ENCODE data around the gene SHISA6.

SHISA6 gene

DNA sequence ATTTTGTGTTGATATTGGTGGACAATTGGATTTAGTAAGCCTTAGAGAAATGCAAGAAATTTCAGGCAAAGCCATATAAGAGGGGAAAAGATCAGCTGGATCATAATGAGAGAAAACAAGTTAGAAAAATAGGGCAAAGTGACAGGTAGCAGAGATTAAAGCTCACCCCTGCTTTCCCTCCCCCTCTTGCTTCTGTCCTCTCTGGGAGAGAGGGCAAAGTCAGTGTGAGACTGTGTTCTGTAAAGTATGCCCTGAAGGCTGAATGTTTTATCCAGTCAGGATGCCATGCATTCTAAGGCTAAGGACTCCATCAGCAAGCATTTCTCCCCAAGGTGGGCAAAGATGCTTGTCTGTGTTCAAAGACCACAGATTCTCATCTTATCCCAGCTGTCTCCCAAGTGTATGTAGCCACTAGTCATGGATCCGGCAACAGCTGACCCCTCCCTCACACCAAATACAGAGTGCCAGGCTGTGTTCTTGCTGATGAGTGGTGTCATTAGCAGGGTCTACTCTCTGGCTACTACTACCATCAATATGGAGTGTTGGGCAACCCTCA is 221.1 kb downstream of the SHISA6 start:
- no peak for DNase-seq

DNA sequence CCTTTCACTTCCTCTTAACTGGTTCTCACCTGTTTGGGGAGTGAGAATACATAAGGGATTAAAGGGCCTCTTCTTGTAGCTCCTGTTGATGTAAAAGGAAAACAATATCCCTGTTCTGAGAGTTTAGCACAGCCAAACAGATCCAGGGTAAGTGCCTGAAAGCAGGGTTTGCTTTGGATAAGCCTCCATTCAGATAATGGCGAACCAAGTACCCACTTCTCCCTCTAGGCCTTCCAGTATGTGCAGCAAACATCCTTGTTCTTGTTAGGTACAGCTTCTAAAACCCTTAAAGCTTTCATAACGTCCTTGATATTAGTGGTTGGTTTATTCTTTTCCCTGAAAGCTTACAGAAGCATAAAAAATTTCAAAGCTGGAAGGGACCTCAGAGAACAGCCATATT is 226.6 kb downstream of the SHISA6 start:
- DNase-seq = no peak

DNA sequence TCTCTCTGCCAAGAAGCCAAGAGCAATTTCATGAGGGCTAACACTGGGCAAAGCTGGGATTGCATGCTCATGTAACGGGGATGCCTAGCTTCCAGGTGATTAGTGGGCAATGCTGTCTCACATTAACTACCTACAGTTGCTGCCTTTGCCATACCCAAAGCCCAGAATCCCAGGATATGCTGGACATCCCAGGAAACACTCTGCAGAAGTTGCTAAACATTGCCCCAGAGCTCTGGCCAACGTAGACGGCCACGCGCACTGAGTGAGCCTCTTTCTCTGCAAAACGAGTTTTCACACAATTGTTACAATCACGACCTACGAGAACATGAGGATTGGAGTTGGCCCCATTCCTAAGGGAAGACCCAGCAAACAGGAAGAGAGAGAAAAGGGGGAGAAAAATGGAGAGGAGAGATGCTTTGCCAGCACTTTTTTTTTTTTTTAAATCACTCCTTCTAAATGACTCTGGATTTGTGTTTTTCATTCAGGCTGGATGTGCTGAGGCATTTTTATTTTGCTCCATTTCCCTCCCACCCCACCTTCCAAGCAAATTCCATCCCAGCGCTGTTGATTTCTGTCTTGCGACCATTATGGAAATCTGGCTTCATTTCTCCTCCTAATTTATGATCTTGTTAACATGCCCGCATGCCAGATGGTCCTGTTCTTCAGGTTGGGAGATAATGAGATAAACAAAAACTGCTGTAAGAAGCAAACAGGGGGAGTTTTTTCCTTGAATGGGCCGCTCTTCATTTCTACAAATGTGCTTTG is 244.5 kb downstream of the SHISA6 start:
- DNase-seq = peak in 1 of 2 experiments; percentile 3

GRCh38 chr17:11486101-11486867 is 245.3 kb downstream of the SHISA6 start:
- no peak for DNase-seq

GRCh38 chr17:11486868-11487310 is 245.9 kb downstream of the SHISA6 start:
- DNase-seq = no peak

- no peak for DNase-seq
Measured at GRCh38 chr17:11487469-11487868, 246.5 kb downstream of the SHISA6 start.

- DNase-seq = no peak
Measured at GRCh38 chr17:11488407-11488806, 247.4 kb downstream of the SHISA6 start.

GRCh38 chr17:11490171-11490755 is 249.2 kb downstream of the SHISA6 start:
- no peak for DNase-seq

DNA sequence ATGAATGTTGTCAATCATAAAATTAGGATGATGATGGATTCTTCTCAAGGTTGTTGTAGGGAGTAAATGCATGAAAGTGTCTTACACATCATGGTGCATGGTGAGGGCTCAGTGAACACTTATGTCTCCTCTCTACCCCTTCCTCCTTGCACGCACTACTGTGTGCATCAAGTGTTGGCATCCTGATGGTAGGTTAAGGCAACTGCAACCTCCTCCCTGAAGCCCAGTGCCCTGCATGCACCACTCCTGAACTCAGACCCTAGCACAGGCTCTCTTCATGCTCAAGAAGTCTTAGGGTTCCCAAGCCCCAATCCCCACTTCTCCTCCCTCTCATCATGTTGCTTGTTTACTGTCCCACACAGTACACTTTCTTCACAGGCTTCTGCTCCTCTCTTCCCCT is 251.5 kb downstream of the SHISA6 start:
- no peak for DNase-seq

DNA sequence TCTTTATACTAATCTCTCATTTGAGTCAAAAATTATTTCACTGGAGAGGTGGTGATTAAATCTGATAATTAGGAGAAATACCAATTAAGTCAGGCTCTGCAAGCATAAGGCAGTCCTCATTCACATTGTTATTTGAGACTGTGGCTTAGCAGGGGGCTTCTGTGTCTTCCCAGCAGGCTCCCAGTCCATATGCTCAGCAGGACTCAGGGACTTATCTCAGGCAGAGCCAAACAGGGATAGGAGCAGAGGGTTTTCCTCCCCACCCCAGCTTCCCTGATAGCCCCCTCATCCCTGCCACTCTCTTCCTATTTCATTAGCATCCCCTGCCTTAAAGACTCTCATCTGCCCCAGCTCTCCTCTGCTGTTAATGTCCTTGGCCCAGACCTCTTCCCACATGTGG is 252.9 kb downstream of the SHISA6 start:
- DNase-seq = peak; percentile 15 to 28

- DNase-seq = no peak
Measured at GRCh38 chr17:11495613-11496012, 254.6 kb downstream of the SHISA6 start.

GRCh38 chr17:11499881-11500280 is 258.9 kb downstream of the SHISA6 start:
- DNase-seq = no peak

- no peak for DNase-seq
Measured at GRCh38 chr17:11503308-11504035, 262.5 kb downstream of the SHISA6 start.

DNA sequence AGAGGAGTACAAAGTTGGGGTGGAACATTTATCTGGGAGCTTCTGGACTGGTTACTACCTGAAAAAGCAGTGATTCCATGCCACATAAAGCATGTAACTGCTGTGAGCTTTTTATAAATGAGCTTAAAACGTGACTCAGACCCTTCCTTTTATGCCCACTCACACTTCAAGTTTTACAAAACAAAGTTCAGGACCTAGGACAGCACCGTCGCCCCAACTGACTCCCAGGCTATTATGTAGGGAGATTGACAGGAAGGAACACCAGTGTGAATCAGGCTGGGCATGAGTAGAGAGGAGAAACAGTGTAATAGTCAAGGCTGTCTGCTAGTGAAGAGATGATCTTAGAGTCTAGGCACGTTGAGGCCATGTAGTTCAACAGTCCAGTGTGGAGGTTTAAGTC is 265.6 kb downstream of the SHISA6 start:
- no peak for DNase-seq

DNA sequence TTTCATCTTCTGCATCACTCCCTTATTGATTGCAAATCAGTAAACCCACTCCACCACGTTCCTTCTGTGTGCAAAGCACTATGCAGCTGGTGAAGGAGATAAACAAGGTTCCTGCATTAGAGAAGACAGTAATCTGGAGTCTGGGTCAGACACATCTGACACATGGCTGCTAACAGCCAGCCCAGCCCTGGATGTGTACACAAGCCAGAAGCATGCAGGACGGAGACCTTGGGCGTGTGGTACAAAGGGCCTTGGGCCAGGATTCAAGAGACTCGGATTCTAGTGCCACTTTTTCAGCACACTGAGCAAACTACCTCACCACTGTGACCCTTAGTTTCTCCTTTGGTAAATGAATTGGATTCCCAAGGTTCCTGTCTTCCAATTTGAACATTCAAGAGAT is 270.7 kb downstream of the SHISA6 start:
- no peak for DNase-seq

DNA sequence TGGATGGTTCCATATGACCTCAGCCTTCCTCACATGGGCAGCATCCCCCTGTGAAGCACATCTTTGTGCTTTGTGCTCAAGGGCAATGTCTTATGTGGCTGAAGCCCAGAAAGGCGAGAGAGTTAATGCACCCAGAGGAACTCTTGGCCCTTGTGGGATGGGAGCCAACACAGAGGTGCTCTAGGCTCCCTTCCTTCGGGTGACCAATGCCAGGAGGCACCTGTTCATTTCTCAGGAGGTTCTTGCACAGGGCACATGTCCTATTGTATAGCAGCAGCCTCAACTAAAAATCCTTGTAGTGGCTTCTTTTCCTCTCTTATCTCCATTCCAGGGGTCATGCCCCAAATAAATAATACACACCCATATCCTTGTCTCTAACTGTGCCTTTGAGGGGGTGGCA is 273.6 kb downstream of the SHISA6 start:
- no peak for DNase-seq

- DNase-seq = no peak
Measured at GRCh38 chr17:11514981-11515680, 274.1 kb downstream of the SHISA6 start.

GRCh38 chr17:11515901-11516300 is 274.9 kb downstream of the SHISA6 start:
- DNase-seq = no peak

DNA sequence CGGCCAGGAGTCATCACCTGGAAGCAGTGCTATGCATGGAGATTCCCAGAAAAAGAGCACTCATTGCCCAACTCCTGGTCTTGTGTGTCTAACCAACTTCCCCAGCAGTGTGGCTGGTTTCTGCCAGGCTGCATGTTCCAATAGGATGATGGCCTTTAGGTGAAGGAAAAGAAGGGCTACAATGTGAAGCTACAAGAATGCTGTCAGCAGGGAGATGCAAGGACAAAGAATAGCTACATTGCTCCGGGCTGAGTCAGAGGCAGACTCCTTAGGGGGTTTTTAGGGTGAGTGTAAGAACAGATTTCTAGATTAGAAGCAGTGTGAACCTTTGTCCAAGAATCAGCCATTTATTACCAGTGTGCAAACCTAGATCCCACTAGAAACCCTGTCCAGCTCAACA is 294.2 kb downstream of the SHISA6 start:
- DNase-seq = no peak

DNA sequence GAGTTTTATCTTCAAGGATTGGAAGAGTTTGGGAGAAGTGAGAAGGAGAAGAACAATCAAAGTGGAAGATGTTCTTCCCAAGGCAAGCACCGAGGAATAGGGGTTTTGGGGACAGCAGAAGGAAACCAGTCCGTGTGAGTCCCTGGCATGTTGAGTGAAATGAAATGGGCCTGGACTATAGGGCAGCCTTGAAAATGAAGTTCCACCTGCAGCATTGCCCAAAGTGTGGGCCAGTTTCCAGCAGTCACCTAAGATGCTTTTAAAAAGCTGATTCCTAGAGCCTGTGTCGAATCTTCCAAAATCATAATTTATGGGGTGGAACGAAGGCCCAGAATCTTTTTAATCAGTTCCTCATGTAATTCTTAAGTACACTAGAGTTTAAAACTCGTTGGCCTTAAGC is 297.4 kb downstream of the SHISA6 start:
- DNase-seq = no peak

DNA sequence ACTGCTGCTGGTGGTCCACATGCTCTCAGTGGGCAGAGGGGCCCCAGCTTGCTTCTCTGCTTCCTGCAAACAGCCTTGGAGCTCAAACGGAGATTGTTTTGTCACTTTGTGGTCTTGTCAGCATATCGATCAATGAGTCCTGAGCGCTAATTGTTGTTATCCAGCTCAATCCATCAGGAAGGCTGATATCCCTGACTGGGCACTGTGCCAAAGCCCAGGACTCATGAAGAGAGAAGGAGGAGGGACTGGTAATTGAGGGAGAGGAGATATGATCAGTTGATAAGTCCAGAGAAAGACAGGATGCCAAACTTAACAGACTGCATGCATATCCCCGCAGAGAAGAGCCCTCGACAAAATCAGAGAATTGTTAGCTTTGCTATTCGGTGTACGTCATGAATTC is 298.6 kb downstream of the SHISA6 start:
- no peak for DNase-seq

DNA sequence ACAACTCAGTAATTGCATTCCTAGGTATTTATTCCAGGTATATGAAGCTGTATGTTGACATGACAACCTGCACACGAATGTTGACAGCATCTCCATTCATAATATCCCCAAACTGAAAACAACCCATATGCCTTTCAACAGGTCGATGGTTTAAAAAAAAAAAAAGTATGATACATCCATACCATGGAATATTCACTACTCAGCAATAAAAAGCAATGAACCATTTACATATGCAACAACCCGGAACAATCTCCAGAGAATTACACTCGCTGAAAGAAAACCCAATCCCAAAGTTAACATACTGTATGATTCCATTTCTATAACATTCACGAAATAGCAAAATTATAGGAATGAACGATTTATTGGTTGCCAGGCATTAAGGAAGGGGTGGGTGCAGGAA is 304.0 kb downstream of the SHISA6 start:
- no peak for DNase-seq
